HepG2 (cell line): ENCODE data around the gene CORO7. TPM values are rescaled to one million over a fixed set of nuclear protein-coding genes. Genes with fewer than 3 reads are reported as not detected.
A peak's percentile ranks its signal among the peaks of the same experiment; 100 is the strongest.

Experiments
- ARHGAP35 ChIP-seq: sonication (generic); formaldehyde crosslinking; IDR thresholded peaks from 2 replicates; pipeline ENCODE4 v1.9.0; 2022; ENCODE audit warnings: mild to moderate bottlenecking, inconsistent platforms, moderate library complexity, missing genetic modification reagents, borderline replicate concordance
- ARNT ChIP-seq: fragments of 450-650 bp; IDR thresholded peaks from 2 replicates; pipeline ENCODE4 v1.6.1; 2017
- HBP1 ChIP-seq: IDR thresholded peaks from 2 replicates; pipeline ENCODE4 v1.6.1; 2016; ENCODE audit warnings: low read depth, control low read depth
- KDM2A ChIP-seq: sonication (generic); formaldehyde crosslinking; IDR thresholded peaks from 2 replicates; pipeline ENCODE4 v1.4.0; 2020; ENCODE audit warnings: low read depth, missing genetic modification reagents, borderline replicate concordance
- KDM5A ChIP-seq: fragments of 200-600 bp; sonication (generic); IDR thresholded peaks from 2 replicates; pipeline ENCODE4 v1.7.0; 2018; ENCODE audit warnings: antibody characterized with exemption, mild to moderate bottlenecking, low read length, borderline replicate concordance
- NAIF1 ChIP-seq: sonication (generic); formaldehyde crosslinking; IDR thresholded peaks from 2 replicates; pipeline ENCODE4 v1.5.0; 2020; ENCODE audit warnings: mild to moderate bottlenecking, missing genetic modification reagents, borderline replicate concordance
- POLR2A ChIP-seq, 2 experiments: IDR thresholded peaks; 2 replicates each; pipeline ENCODE4 v1.6.1; 2011; ENCODE audit warnings: low read depth in 2 of 2, low read length in 2 of 2, mild to moderate bottlenecking in 1 of 2, moderate library complexity in 1 of 2; ENCODE audit not compliant: insufficient read depth in 1 of 2
- RELA ChIP-seq: sonication (generic); formaldehyde crosslinking; IDR thresholded peaks from 2 replicates; pipeline ENCODE4 v1.4.0; 2020; ENCODE audit warnings: missing genetic modification reagents
- RFXANK ChIP-seq: IDR thresholded peaks from 2 replicates; pipeline ENCODE4 v1.6.1; 2016
- SMYD3 ChIP-seq: sonication (generic); formaldehyde crosslinking; IDR thresholded peaks from 2 replicates; pipeline ENCODE4 v1.8.1; 2023; ENCODE audit warnings: mild to moderate bottlenecking, missing genetic modification reagents
- TFAP4 ChIP-seq: sonication (generic); IDR thresholded peaks from 2 replicates; pipeline ENCODE4 v1.6.1; 2016; ENCODE audit warnings: low read depth, borderline replicate concordance
- THAP7 ChIP-seq: sonication (generic); formaldehyde crosslinking; IDR thresholded peaks from 2 replicates; pipeline ENCODE4 v1.8.1; 2023; ENCODE audit warnings: mild to moderate bottlenecking, missing genetic modification reagents
- THAP9 ChIP-seq: sonication (generic); formaldehyde crosslinking; IDR thresholded peaks from 2 replicates; pipeline ENCODE4; 2020; ENCODE audit warnings: missing genetic modification reagents, mild to moderate bottlenecking, borderline replicate concordance
- THYN1 ChIP-seq: sonication (generic); formaldehyde crosslinking; IDR thresholded peaks from 2 replicates; pipeline ENCODE4 v1.8.1; 2023; ENCODE audit warnings: low read depth, mild to moderate bottlenecking, moderate library complexity, missing genetic modification reagents, borderline replicate concordance
- USF2 ChIP-seq, 2 experiments: sonication (generic) in 1 of 2; formaldehyde crosslinking in 1 of 2; IDR thresholded peaks; 2 replicates each; pipeline versions ENCODE4 v1.5.1 to v1.6.1; 2011 to 2020; ENCODE audit warnings: borderline replicate concordance in 1 of 2, low read depth in 1 of 2, low read length in 1 of 2, mild to moderate bottlenecking in 1 of 2, missing genetic modification reagents in 1 of 2, moderate library complexity in 1 of 2
- ZFAT ChIP-seq: sonication (generic); formaldehyde crosslinking; conservative IDR thresholded peaks from 2 replicates; pipeline ENCODE4 v1.8.1; 2023; ENCODE audit warnings: missing genetic modification reagents, inconsistent platforms
- ZNF260 ChIP-seq: sonication (generic); formaldehyde crosslinking; IDR thresholded peaks from 2 replicates; pipeline ENCODE4 v1.4.0; 2020; ENCODE audit warnings: missing genetic modification reagents, low read depth, mild to moderate bottlenecking, borderline replicate concordance
- ZNF670 ChIP-seq: sonication (generic); formaldehyde crosslinking; IDR thresholded peaks from 2 replicates; pipeline ENCODE4 v1.8.0; 2022; ENCODE audit warnings: mild to moderate bottlenecking, missing genetic modification reagents, borderline replicate concordance
- ZNF740 ChIP-seq: sonication (generic); formaldehyde crosslinking; IDR thresholded peaks from 2 replicates; pipeline ENCODE4 v1.4.0; 2020; ENCODE audit warnings: missing genetic modification reagents
- ZNF775 ChIP-seq: sonication (generic); formaldehyde crosslinking; IDR thresholded peaks from 2 replicates; pipeline ENCODE4 v1.4.0; 2020; ENCODE audit warnings: missing genetic modification reagents, mild to moderate bottlenecking, moderate library complexity, borderline replicate concordance
- ZNF780A ChIP-seq: sonication (generic); formaldehyde crosslinking; IDR thresholded peaks from 2 replicates; pipeline ENCODE4 v1.8.0; 2022; ENCODE audit warnings: mild to moderate bottlenecking, missing genetic modification reagents, moderate library complexity
- polyA plus RNA-seq, 8 experiments: library from polyadenylated mRNA; depleted of rRNA in 3 of 8; stranded (reverse) in 7 of 8; unstranded in 1 of 8; fragments of >200 nt; fragmentation: Illumina TruSeq in 4 of 8; extraction: Trizol in 4 of 8; gene quantifications; 2 replicates each; pipeline versions ENCODE4 v1.2.1 to v1.2.3, GENCODE V29; 2011 to 2016; ENCODE audit warnings: low read depth in 4 of 8, missing spikeins in 1 of 8, mixed read lengths in 1 of 8; ENCODE audit not compliant: insufficient read depth in 1 of 8
- total RNA-seq, 5 experiments: library from RNA; depleted of rRNA; stranded (reverse); fragments of >200 nt; fragmentation: Illumina TruSeq; extraction: Trizol; gene quantifications; 2 replicates each; pipeline ENCODE4 v1.2.3, GENCODE V29; 2016; ENCODE audit warnings: low read depth in 1 of 5

Gene CORO7
- total and polyA plus RNA-seq, 2 of the 13 experiments (the other 11 are each of a cell fraction or from before 2014, with no cell fraction given) = 9.9 to 14.3 TPM

GRCh38 chr16:4402439-4403132 is 13.8 kb downstream of the CORO7 start (continued):
- TF ChIP-seq ZFAT (CRISPR knock-in tag) (no peak), ARNT (no peak), ZNF775 (CRISPR knock-in tag) (no peak), THAP7 (CRISPR knock-in tag) (no peak), NAIF1 (CRISPR knock-in tag) (no peak), KDM5A (no peak; the same call in 1 of the 2 replicates), RFXANK (CRISPR knock-in tag) (no peak), POLR2A (IDR thresholded peaks at IDR 0.05; ENCODE audit: insufficient read depth in 1 of 2, low read depth in 2 of 2, low read length in 2 of 2) (no peak), ZNF260 (CRISPR knock-in tag) (no peak), ARHGAP35 (CRISPR knock-in tag) (no peak), SMYD3 (CRISPR knock-in tag) (no peak), USF2 (IDR thresholded peaks at IDR 0.05; ENCODE audit: low read depth, low read length) (no peak), USF2 (CRISPR knock-in tag; IDR thresholded peaks at IDR 0.05; ENCODE audit: borderline replicate concordance) (no peak), KDM2A (CRISPR knock-in tag) (peak; percentile 78; the same call in 1 of the 2 replicates), TFAP4 (no peak), ZNF780A (CRISPR knock-in tag) (no peak), HBP1 (no peak), RELA (CRISPR knock-in tag) (no peak), ZNF740 (no peak), THAP9 (CRISPR knock-in tag) (no peak), ZNF670 (CRISPR knock-in tag) (no peak), THYN1 (CRISPR knock-in tag) (no peak)
